Measurements from ENCODE around the gene INPP5E.

INPP5E gene

GRCh38 chr9:136459425-136459824 lies 19.8 kb upstream of the INPP5E start:
- TF ChIP-seq, protein P1, sequence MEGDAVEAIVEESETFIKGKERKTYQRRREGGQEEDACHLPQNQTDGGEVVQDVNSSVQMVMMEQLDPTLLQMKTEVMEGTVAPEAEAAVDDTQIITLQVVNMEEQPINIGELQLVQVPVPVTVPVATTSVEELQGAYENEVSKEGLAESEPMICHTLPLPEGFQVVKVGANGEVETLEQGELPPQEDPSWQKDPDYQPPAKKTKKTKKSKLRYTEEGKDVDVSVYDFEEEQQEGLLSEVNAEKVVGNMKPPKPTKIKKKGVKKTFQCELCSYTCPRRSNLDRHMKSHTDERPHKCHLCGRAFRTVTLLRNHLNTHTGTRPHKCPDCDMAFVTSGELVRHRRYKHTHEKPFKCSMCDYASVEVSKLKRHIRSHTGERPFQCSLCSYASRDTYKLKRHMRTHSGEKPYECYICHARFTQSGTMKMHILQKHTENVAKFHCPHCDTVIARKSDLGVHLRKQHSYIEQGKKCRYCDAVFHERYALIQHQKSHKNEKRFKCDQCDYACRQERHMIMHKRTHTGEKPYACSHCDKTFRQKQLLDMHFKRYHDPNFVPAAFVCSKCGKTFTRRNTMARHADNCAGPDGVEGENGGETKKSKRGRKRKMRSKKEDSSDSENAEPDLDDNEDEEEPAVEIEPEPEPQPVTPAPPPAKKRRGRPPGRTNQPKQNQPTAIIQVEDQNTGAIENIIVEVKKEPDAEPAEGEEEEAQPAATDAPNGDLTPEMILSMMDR (IDR thresholded peaks at IDR 0.05) = no peak
- intact Hi-C loops (cut with DNase I; ENCODE audit: low total_unique reads) = no loop called here
- H3K27me3 ChIP-seq = no peaks in the 10 kb centered on the region
- H3K27ac ChIP-seq = no peak overlapping the region
- peaks cover 97 to 100% (median 98%) of the 10 kb centered on the region in 3 donors for H3K36me3 ChIP-seq
- H3K4me3 ChIP-seq = no peak overlapping the region
- no peaks in the 10 kb centered on the region for H3K9me3 ChIP-seq
- no peaks in the 10 kb centered on the region for H3K4me1 ChIP-seq
- no peak for DNase-seq

- H3K27ac ChIP-seq = no peak overlapping the region
- DNase-seq = no peak
- TF ChIP-seq, protein P1 (IDR thresholded peaks at IDR 0.05) = no peak
- intact Hi-C loops (cut with DNase I; ENCODE audit: low total_unique reads) = no loop called here
- peaks cover 85 to 100% (median 90%) of the 10 kb centered on the region in 3 donors for H3K36me3 ChIP-seq
- H3K27me3 ChIP-seq = no peaks in the 10 kb centered on the region
- no peaks in the 10 kb centered on the region for H3K9me3 ChIP-seq
- no peak overlapping the region for H3K4me3 ChIP-seq
- no peaks in the 10 kb centered on the region for H3K4me1 ChIP-seq
Observed at GRCh38 chr9:136457326-136457725, 17.7 kb upstream of the INPP5E start.

GRCh38 chr9:136456258-136456657 lies 16.6 kb upstream of the INPP5E start:
- Histone ChIP-seq H3K4me3 (no peak overlapping the region), H3K36me3 (peaks cover 82 to 100% (median 89%) of the 10 kb centered on the region in 3 donors), H3K4me1 (no peaks in the 10 kb centered on the region), H3K27ac (no peak overlapping the region), H3K27me3 (no peaks in the 10 kb centered on the region), H3K9me3 (no peaks in the 10 kb centered on the region)
- TF ChIP-seq, protein P1 (IDR thresholded peaks at IDR 0.05) = no peak
- DNase-seq = no peak
- intact Hi-C loops (cut with DNase I; ENCODE audit: low total_unique reads) = no loop called here

GRCh38 chr9:136455043-136456002 lies 15.7 kb upstream of the INPP5E start:
- Histone ChIP-seq H3K27me3 (no peaks in the 10 kb centered on the region), H3K4me1 (no peaks in the 10 kb centered on the region), H3K4me3 (no peak overlapping the region), H3K36me3 (peaks cover 82 to 100% (median 90%) of the 10 kb centered on the region in 3 donors), H3K9me3 (no peaks in the 10 kb centered on the region), H3K27ac (no peak overlapping the region)
- TF ChIP-seq, protein P1 (IDR thresholded peaks at IDR 0.05) = no peak
- no peak for DNase-seq
- intact Hi-C loops (cut with DNase I; ENCODE audit: low total_unique reads) = no loop called here

DNA sequence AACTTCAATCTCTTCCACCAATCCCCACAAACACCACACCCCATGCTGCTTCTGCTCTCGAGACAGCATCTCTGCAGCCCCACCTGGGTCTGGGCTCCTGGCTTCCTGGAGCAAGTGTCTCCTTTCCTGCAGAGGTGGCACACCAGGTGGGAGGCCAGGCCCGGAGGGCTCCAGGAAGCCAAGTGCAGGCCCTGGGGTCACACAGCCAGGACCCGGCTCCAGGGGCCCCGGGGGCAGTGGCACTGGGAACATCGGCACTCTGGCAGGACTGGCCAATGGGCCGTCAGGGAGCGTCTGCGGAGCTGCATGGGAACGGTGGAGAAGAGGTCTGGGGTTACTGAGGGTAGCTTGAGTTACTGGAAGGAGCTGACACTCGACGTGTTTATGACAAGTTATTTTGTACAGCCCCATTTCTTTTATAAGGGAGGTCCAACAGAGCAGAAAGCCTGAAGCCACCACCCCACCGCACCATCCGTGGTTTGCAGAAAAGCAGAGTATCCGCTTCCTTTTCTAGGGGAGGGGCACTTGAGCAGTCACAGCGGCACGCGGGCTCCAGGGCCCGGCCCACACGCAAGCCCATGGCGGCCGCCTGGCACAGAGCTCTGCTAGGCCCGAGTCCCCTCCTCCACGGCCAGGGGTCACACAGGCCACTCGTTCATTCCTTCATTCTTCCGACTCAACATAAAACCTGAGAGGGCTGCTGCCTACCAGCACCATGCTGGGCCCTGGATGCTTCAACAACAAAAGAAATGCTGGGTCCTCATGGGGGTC lies 14.6 kb upstream of the INPP5E start:
- intact Hi-C loops (cut with DNase I; ENCODE audit: low total_unique reads) = no loop called here
- H3K36me3 ChIP-seq = peaks cover 82 to 100% (median 90%) of the 10 kb centered on the region in 3 donors
- no peak overlapping the region for H3K4me3 ChIP-seq
- no peaks in the 10 kb centered on the region for H3K9me3 ChIP-seq
- no peaks in the 10 kb centered on the region for H3K27me3 ChIP-seq
- no peaks in the 10 kb centered on the region for H3K4me1 ChIP-seq
- no peak overlapping the region for H3K27ac ChIP-seq
- no peak for DNase-seq
- TF ChIP-seq, protein P1 (IDR thresholded peaks at IDR 0.05) = no peak
